ENCODE data around the gene TMC5. TPM values are rescaled to one million over a fixed set of nuclear protein-coding genes. Genes with fewer than 3 reads are reported as not detected.

The TMC5 gene
- total RNA-seq, 2 donors from 2014 or later: 1.3 to 2.2 TPM

DNA sequence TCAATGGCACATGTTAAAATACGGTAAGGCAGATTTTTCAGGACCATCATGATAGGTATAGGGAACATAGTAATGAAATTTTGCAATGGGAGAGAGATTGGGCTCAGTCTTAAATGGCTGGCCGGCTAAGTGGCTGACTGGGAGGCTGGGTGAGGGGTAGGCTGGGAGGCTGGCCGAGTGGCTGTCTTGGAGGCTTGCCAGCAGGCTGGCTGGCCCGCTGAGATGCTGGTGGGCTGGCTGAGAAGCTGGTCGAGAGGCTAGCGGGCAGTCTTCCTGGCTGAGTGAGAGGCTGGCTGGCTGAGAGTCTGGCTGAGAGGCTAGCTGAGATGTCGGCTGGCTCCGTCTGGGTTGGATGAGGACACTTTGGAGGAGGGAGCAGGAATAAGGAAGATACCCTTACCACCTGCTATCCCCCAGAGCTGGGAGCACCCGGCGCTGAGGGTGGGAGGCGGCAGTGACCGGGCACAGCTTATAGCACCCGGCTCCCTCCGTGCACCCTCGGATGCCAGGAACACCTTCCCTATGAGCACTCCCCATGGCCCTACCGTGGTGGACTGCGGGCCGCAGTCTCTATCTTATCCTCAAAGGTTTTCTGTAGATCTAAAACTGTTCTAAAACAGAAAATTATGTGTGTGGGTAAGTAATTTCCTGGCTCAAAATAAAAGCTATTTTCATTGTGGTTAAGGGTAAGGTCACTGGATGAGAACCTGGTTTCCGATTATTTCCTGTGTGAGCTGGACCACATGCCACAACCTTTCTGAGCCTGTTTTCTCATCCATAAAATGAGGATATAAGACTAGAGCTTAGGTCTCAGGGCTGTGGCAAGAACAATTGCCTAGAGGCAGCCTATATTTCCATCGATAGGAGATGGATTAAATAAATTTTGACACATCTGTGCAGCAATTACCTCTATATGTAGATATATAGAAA, 34.5 kb upstream of the TMC5 start:
- no peak for TF ChIP-seq CTCF (conservative IDR thresholded peaks at IDR 0.05)
- H3K27ac Mint-ChIP-seq: no peak overlapping the region
- WGBS, 2 experiments (ENCODE audit: insufficient coverage in 1 of 2, insufficient read length in 1 of 2): 83 to 87% methylated on average over 12 to 19 of the region's 20 CpGs
- no peaks in the 10 kb centered on the region for H3K9me3 Mint-ChIP-seq
- peaks cover 3% of the 10 kb centered on the region for H3K4me1 ChIP-seq (ENCODE audit: control insufficient read depth, insufficient read depth, low read length)
- no peak for DNase-seq
- H3K36me3 Mint-ChIP-seq (ENCODE audit: low read depth): no peaks in the 10 kb centered on the region
- peaks cover 8% of the 10 kb centered on the region for H3K4me1 Mint-ChIP-seq
- H3K36me3 ChIP-seq (ENCODE audit: control insufficient read depth, insufficient read depth, low read length): no peaks in the 10 kb centered on the region
- no peaks in the 10 kb centered on the region for H3K9me3 ChIP-seq (ENCODE audit: control insufficient read depth, low read length)
- no peak overlapping the region for H3K4me3 ChIP-seq (ENCODE audit: low read length)
- H3K27me3 ChIP-seq (ENCODE audit: control insufficient read depth, insufficient read depth, low read length, poor library complexity, severe bottlenecking): no peaks in the 10 kb centered on the region
- no peak overlapping the region for H3K27ac ChIP-seq (ENCODE audit: low read depth, low read length)
- H3K27me3 Mint-ChIP-seq (ENCODE audit: insufficient read depth): peaks cover 3% of the 10 kb centered on the region
- no peak overlapping the region for H3K4me3 Mint-ChIP-seq
- no peak overlapping the region for H3K9ac ChIP-seq (ENCODE audit: extremely low read depth, low read length, poor library complexity, severe bottlenecking)

- no peaks in the 10 kb centered on the region for H3K27me3 ChIP-seq (ENCODE audit: control insufficient read depth, insufficient read depth, low read length, poor library complexity, severe bottlenecking)
- no peaks in the 10 kb centered on the region for H3K9me3 ChIP-seq (ENCODE audit: control insufficient read depth, low read length)
- no peak overlapping the region for H3K27ac ChIP-seq (ENCODE audit: low read depth, low read length)
- H3K4me1 ChIP-seq (ENCODE audit: control insufficient read depth, insufficient read depth, low read length): peaks cover 3% of the 10 kb centered on the region
- no peak overlapping the region for H3K9ac ChIP-seq (ENCODE audit: extremely low read depth, low read length, poor library complexity, severe bottlenecking)
- H3K36me3 ChIP-seq (ENCODE audit: control insufficient read depth, insufficient read depth, low read length): no peaks in the 10 kb centered on the region
- no peak overlapping the region for H3K4me3 ChIP-seq (ENCODE audit: low read length)
- no peak for DNase-seq
- H3K4me3 Mint-ChIP-seq: no peak overlapping the region
- peaks cover 4% of the 10 kb centered on the region for H3K36me3 Mint-ChIP-seq (ENCODE audit: low read depth)
- 80% methylated on average over 1 to 2 of the region's 2 CpGs for WGBS, 2 experiments (ENCODE audit: insufficient coverage in 1 of 2, insufficient read length in 1 of 2)
- TF ChIP-seq CTCF (conservative IDR thresholded peaks at IDR 0.05): no peak
- H3K4me1 Mint-ChIP-seq: peaks cover 8% of the 10 kb centered on the region
- peaks cover 3% of the 10 kb centered on the region for H3K27me3 Mint-ChIP-seq (ENCODE audit: insufficient read depth)
- peaks cover 4% of the 10 kb centered on the region for H3K9me3 Mint-ChIP-seq
- no peak overlapping the region for H3K27ac Mint-ChIP-seq
These were observed 33.0 kb upstream of the TMC5 start for GRCh38 chr16:19384656-19385055.

DNA sequence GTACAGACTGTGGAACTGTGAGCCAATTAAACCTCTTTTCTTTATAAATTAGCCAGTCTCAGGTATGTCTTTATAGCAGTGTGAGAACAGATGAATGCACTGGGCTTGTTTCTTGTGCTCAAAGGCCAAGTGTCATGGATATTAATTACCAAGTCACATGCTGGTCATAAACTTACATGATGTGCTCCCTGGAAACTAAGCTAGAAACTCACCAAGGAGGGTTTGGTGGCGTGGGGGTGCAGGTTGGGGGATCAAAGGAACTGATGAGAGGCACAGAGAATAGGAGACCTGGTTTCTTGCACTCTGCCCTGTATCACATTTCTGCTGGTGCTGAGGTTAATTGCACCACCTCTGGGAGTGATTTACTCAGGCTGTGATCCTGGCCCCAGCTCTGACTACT, 31.2 kb upstream of the TMC5 start:
- Mint-ChIP-seq H3K4me1 (no peaks in the 10 kb centered on the region), H3K4me3 (no peak overlapping the region), H3K27ac (no peak overlapping the region), H3K9me3 (peaks cover 18% of the 10 kb centered on the region), H3K36me3 (ENCODE audit: low read depth) (peaks cover 4% of the 10 kb centered on the region), H3K27me3 (ENCODE audit: insufficient read depth) (peaks cover 3% of the 10 kb centered on the region)
- Histone ChIP-seq H3K9me3 (ENCODE audit: control insufficient read depth, low read length) (peaks cover 3% of the 10 kb centered on the region), H3K9ac (ENCODE audit: extremely low read depth, low read length, poor library complexity, severe bottlenecking) (no peak overlapping the region), H3K27me3 (ENCODE audit: control insufficient read depth, insufficient read depth, low read length, poor library complexity, severe bottlenecking) (no peaks in the 10 kb centered on the region), H3K27ac (ENCODE audit: low read depth, low read length) (no peak overlapping the region), H3K4me1 (ENCODE audit: control insufficient read depth, insufficient read depth, low read length) (no peaks in the 10 kb centered on the region), H3K4me3 (ENCODE audit: low read length) (no peak overlapping the region), H3K36me3 (ENCODE audit: control insufficient read depth, insufficient read depth, low read length) (no peaks in the 10 kb centered on the region)
- WGBS, 2 experiments (ENCODE audit: insufficient coverage in 1 of 2, insufficient read length in 1 of 2): 75 to 86% methylated on average over 1 of the region's 1 CpG
- no peak for DNase-seq
- TF ChIP-seq CTCF (conservative IDR thresholded peaks at IDR 0.05): no peak

Measured in endodermal cell (in vitro differentiated cells).